DMS114 treated with DMSO at 0.1 percent for 48 hours (cell line): ENCODE measurements around the gene LGALS9.

ENCODE experiments used
- DNase-seq: peaks from one replicate; lab custom pipeline; 2025; ENCODE audit not compliant: unreplicated experiment; lab: John Stamatoyannopoulos, UW

LGALS9 gene

GRCh38 chr17:27602721-27603420, 28.1 kb upstream of the LGALS9 start:
- DNase-seq: no peak

GRCh38 chr17:27603421-27603770, 27.6 kb upstream of the LGALS9 start:
- DNase-seq: no peak

- DNase-seq: no peak
These were observed 26.9 kb upstream of the LGALS9 start for GRCh38 chr17:27603880-27604794.

- DNase-seq: no peak
These were observed 25.6 kb upstream of the LGALS9 start for GRCh38 chr17:27605409-27605808.

- no peak for DNase-seq
These were observed 23.4 kb upstream of the LGALS9 start for GRCh38 chr17:27607521-27608091.

- DNase-seq: no peak
These were observed 22.4 kb upstream of the LGALS9 start for GRCh38 chr17:27608328-27609230.

- DNase-seq: peak; percentile 24
These were observed 21.2 kb upstream of the LGALS9 start for GRCh38 chr17:27609611-27610303.

GRCh38 chr17:27610304-27610677, 20.7 kb upstream of the LGALS9 start:
- no peak for DNase-seq

- DNase-seq: no peak
These were observed 18.7 kb upstream of the LGALS9 start for GRCh38 chr17:27612160-27612770.

GRCh38 chr17:27613433-27613832, 17.6 kb upstream of the LGALS9 start:
- DNase-seq: no peak

GRCh38 chr17:27615121-27615520, 15.9 kb upstream of the LGALS9 start:
- DNase-seq: no peak

- no peak for DNase-seq
These were observed 14.6 kb upstream of the LGALS9 start for GRCh38 chr17:27616414-27616813.

- DNase-seq: no peak
These were observed 12.6 kb upstream of the LGALS9 start for GRCh38 chr17:27618417-27618816.

GRCh38 chr17:27620721-27621120, 10.3 kb upstream of the LGALS9 start:
- no peak for DNase-seq

GRCh38 chr17:27621536-27621935, 9.5 kb upstream of the LGALS9 start:
- DNase-seq: no peak

- DNase-seq: no peak
These were observed 8.9 kb upstream of the LGALS9 start for GRCh38 chr17:27621942-27622559.

GRCh38 chr17:27622986-27623385, 8.0 kb upstream of the LGALS9 start:
- DNase-seq: no peak

- no peak for DNase-seq
These were observed 7.4 kb upstream of the LGALS9 start for GRCh38 chr17:27623614-27624013.

- no peak for DNase-seq
These were observed 6.4 kb upstream of the LGALS9 start for GRCh38 chr17:27624539-27624938.

GRCh38 chr17:27625856-27626255, 5.1 kb upstream of the LGALS9 start:
- DNase-seq: no peak
